SK-N-MC (cell line): ENCODE data around the gene NCCRP1.

Experiments used
- EZH2 ChIP-seq: fragments of 200-600 bp; sonication (generic); IDR thresholded peaks from one replicate; pipeline ENCODE4 v1.6.1; 2017; ENCODE audit warnings: antibody characterized with exemption
- FOXP2 ChIP-seq: optimal IDR thresholded peaks from 2 replicates; pipeline ENCODE3; 2011; ENCODE audit warnings: mild to moderate bottlenecking, moderate library complexity; ENCODE audit not compliant: insufficient read depth; ENCODE audit errors: extremely low read length, control extremely low read depth
- POLR2AphosphoS5 ChIP-seq: IDR thresholded peaks from 2 replicates; pipeline ENCODE4 v1.6.1; 2012; ENCODE audit warnings: mild to moderate bottlenecking, low read depth, low read length, borderline replicate concordance

DNA sequence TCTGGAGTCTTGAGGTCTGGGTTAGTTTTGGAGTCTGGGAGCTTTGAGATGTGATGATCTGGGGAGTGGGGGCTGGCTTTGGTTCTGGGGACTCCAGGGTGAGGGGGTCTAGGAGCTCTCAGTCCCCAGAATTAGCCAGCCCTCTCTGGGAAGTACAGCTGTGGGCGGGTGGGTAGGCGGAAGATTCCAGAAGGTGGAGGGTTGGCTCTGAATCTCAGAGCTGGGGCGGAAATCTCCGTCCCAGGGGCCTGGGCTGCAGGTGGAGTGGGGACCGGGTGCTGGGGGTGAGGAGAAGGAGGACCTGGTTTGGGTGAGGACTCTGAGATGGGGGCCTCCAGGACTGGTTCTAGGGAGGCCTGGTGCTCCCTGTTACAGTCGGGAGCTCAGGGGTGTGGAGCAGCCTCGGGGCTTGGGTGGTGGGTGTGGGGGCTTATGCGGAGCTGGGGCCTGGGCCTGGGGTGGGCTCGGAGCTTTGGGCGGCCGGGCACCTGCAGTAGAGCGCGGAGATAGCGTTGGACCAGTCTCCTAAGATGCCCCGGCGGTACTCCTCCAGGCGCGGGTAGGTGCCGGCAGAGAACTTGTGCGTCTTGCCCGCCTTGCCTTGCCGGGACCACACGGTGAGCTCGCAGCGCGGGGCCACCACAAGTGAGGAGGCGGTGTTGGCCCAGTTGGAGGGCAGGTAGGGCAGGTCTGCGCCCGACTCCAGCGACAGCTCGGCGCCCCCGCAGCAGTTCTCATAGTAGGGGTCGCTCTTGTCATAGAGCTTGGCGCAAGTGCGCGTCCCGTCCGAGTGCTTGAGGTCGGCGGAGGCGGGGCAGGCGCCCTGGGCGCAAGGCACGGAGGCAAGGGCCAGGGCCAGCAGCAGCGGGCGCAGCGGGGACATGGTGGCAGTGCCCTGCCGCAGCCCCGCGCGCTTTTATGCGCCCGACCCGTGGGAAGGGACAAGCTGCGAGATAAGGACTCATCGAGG lies 6.9 kb downstream of the NCCRP1 start, which contains the start of gene SYCN:
- TF ChIP-seq EZH2 (peak; percentile 70), POLR2AphosphoS5 (no peak), FOXP2 (no peak)
